ENCODE measurements around the gene TNK1. TPM values are rescaled to one million over a fixed set of nuclear protein-coding genes. Genes with fewer than 3 reads are reported as not detected.

Gene TNK1
- total and polyA plus RNA-seq, 2 donors (not counting 3 experiments of a cell fraction or from before 2014, with no cell fraction given) = 0.22 to 0.58 TPM

DNA sequence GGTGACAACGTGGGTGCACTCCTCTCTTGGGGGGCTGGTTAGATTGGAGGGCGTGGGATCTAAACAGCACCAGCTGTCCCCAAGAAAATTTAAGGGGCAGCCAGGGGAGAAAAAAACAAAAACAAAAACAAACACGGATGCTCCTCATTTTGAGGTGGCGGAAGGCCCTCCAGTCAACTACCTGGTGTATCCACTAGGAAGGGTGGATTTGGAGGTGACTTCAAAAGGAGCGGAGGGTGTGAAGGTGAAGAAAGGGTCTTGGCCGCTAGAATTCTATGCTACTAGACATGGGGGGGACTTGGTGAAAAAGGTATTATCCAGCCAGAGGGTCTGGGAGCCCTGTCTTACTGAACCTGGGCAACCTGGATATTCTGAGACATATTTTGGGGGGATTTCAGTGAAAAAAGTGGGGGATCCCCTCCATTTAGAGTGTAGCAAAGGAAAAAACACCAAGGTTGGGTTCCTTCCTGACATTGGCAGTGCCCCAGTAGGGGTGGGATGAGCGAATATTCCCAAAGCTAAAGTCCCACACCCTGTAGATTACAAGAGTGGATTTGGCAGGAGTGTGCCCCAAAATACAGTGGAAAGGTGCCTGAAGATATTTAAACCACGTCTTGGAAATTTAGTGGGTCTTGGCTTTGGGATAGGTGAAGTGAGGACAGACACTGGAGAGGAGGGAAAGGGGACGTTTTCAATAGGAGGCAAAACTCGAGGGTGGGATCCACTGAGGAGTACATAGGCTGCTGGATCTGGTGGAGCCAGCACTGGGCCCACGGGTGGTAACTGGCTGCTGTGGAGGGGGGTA lies 58.0 kb downstream of the TNK1 start:
- CTCF ChIA-PET = interaction anchor here (0.7 to 4.4 kb wide), 10 partner anchors 9 to 150 kb away, joined by 3 to 70 read pairs (median 3); partner anchors contain the start of gene TMEM95
- Histone ChIP-seq H2AFZ (ENCODE audit: low read depth, low read length) (no peak overlapping the region), H3K4me2 (ENCODE audit: insufficient read depth, low read length) (no peak overlapping the region), H3K9me3 (replicated peaks; ENCODE audit: control insufficient read depth, insufficient read depth, low read length) (no peaks in the 10 kb centered on the region), H3K9ac (replicated peaks; ENCODE audit: extremely low read depth, insufficient read depth, low read length) (no peak overlapping the region), H3K27ac (ENCODE audit: insufficient read depth, low read depth, low read length) (no peak overlapping the region), H3K79me2 (ENCODE audit: control insufficient read depth, insufficient read depth, low read length) (no peaks in the 10 kb centered on the region), H3K36me3 (ENCODE audit: control insufficient read depth in 2 of 2, extremely low read depth in 1 of 2, insufficient read depth in 2 of 2, low read length in 2 of 2) (no peaks in the 10 kb centered on the region), H3K9me1 (replicated peaks; ENCODE audit: control insufficient read depth, extremely low read depth, insufficient read depth, low read length) (no peaks in the 10 kb centered on the region), H3K27me3 (ENCODE audit: control insufficient read depth in 2 of 2, insufficient read depth in 2 of 2, low read length in 2 of 2) (peaks cover 20 to 28% of the 10 kb centered on the region in 2 experiments), H4K20me1 (replicated peaks; ENCODE audit: control insufficient read depth, extremely low read depth, insufficient read depth, low read length) (no peaks in the 10 kb centered on the region), H3K4me3 (replicated peaks in 1 of 3; ENCODE audit: insufficient read depth in 1 of 3, low read depth in 1 of 3, low read length in 3 of 3) (no peak overlapping the region), H3K4me1 (ENCODE audit: control insufficient read depth, extremely low read depth, insufficient read depth, low read length) (peaks cover 23% of the 10 kb centered on the region)
- no peak for DNase-seq (ENCODE audit: low read depth, low spot score)
- no TSS peak for BruUV-seq (replicated peaks)
- intact Hi-C loops (cut with micrococcal nuclease) (loop anchor here (5.0 kb wide), 2 partner anchors 187 to 248 kb away; partner anchors contain the start of genes CTDNEP1, ELP5, TP53 and WRAP53), dilution Hi-C loops (cut with MboI; ENCODE audit: extremely low pct_ligation_motif_present, low sequenced_read_pairs) (no loop called here)
- TF ChIP-seq EZH2 (IDR thresholded peaks at IDR 0.05; ENCODE audit: borderline replicate concordance, low read depth, low read length, severe bottlenecking) (peak; percentile 77), FOS (IDR thresholded peaks at IDR 0.05; ENCODE audit: borderline replicate concordance, insufficient read depth, low read length) (no peak)
- TF ChIP-seq, protein P1, sequence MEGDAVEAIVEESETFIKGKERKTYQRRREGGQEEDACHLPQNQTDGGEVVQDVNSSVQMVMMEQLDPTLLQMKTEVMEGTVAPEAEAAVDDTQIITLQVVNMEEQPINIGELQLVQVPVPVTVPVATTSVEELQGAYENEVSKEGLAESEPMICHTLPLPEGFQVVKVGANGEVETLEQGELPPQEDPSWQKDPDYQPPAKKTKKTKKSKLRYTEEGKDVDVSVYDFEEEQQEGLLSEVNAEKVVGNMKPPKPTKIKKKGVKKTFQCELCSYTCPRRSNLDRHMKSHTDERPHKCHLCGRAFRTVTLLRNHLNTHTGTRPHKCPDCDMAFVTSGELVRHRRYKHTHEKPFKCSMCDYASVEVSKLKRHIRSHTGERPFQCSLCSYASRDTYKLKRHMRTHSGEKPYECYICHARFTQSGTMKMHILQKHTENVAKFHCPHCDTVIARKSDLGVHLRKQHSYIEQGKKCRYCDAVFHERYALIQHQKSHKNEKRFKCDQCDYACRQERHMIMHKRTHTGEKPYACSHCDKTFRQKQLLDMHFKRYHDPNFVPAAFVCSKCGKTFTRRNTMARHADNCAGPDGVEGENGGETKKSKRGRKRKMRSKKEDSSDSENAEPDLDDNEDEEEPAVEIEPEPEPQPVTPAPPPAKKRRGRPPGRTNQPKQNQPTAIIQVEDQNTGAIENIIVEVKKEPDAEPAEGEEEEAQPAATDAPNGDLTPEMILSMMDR (IDR thresholded peaks at IDR 0.05; ENCODE audit: extremely low read depth in 1 of 2, insufficient read depth in 1 of 2, low read depth in 1 of 2, low read length in 2 of 2) = no peak
- FAIRE-seq = no peak
- POLR2A ChIA-PET = interaction anchor here (1.2 kb wide), 1 partner anchor 35 kb away, joined by 3 read pairs; the partner anchor contains the start of gene TMEM256

Other genes starting within 250 kb of the TNK1 start
Only the 30 nearest of the 38 such genes appear.
- gene DLG4, start 161.3 kb upstream of the TNK1 start, total RNA-seq = 26.6 and 34.6 TPM in 2 replicates
- gene DLG4, start 161.3 kb upstream of the TNK1 start, polyA plus RNA-seq = 14.0 and 14.9 TPM in 2 replicates
- 300 and 308 TPM in 2 replicates for gene ACADVL, start 161.2 kb upstream of the TNK1 start, total RNA-seq
- gene ACADVL, start 161.2 kb upstream of the TNK1 start, polyA plus RNA-seq = 376 and 423 TPM in 2 replicates
- gene DVL2, start 146.6 kb upstream of the TNK1 start, total RNA-seq = 52.1 and 55.9 TPM in 2 replicates
- 15.8 and 17.2 TPM in 2 replicates for gene DVL2, start 146.6 kb upstream of the TNK1 start, polyA plus RNA-seq
- 54.7 and 56.2 TPM in 2 replicates for gene PHF23, start 141.6 kb upstream of the TNK1 start, total RNA-seq
- gene PHF23, start 141.6 kb upstream of the TNK1 start, polyA plus RNA-seq = 35.6 and 39.0 TPM in 2 replicates
- 401 and 403 TPM in 2 replicates for gene GABARAP, start 138.6 kb upstream of the TNK1 start, total RNA-seq
- gene GABARAP, start 138.6 kb upstream of the TNK1 start, polyA plus RNA-seq = 882 and 1,043 TPM in 2 replicates
- gene CTDNEP1, start 129.4 kb upstream of the TNK1 start, total RNA-seq = 143 and 145 TPM in 2 replicates
- gene CTDNEP1, start 129.4 kb upstream of the TNK1 start, polyA plus RNA-seq = 130 and 137 TPM in 2 replicates
- gene ELP5, start 128.9 kb upstream of the TNK1 start, total RNA-seq = 41.6 and 44.4 TPM in 2 replicates
- 53.3 and 54.7 TPM in 2 replicates for gene ELP5, start 128.9 kb upstream of the TNK1 start, polyA plus RNA-seq
- gene CLDN7, start 118.6 kb upstream of the TNK1 start, total RNA-seq = 25.4 and 27.9 TPM in 2 replicates
- gene CLDN7, start 118.6 kb upstream of the TNK1 start, polyA plus RNA-seq = 24.9 and 25.7 TPM in 2 replicates
- gene SLC2A4, start 99.4 kb upstream of the TNK1 start, total RNA-seq = 0.23 TPM in 1 of 2 replicates, not detected in the other
- 0.12 and 0.18 TPM in 2 replicates for gene SLC2A4, start 99.4 kb upstream of the TNK1 start, polyA plus RNA-seq
- gene YBX2, start 86.5 kb upstream of the TNK1 start, total RNA-seq = 0.31 TPM in 1 of 2 replicates, not detected in the other
- 0.15 and 0.18 TPM in 2 replicates for gene YBX2, start 86.5 kb upstream of the TNK1 start, polyA plus RNA-seq
- 847 and 859 TPM in 2 replicates for gene EIF5A, start 73.5 kb upstream of the TNK1 start, total RNA-seq
- 650 and 689 TPM in 2 replicates for gene EIF5A, start 73.5 kb upstream of the TNK1 start, polyA plus RNA-seq
- 51.6 and 61.3 TPM in 2 replicates for gene GPS2, start 65.7 kb upstream of the TNK1 start, total RNA-seq
- 132 and 169 TPM in 2 replicates for gene GPS2, start 65.7 kb upstream of the TNK1 start, polyA plus RNA-seq
- 34.2 and 44.9 TPM in 2 replicates for gene NEURL4, start 51.8 kb upstream of the TNK1 start, total RNA-seq
- 24.3 and 32.0 TPM in 2 replicates for gene NEURL4, start 51.8 kb upstream of the TNK1 start, polyA plus RNA-seq
- gene ACAP1, start 44.6 kb upstream of the TNK1 start, total RNA-seq = not detected in 2 replicates
- gene ACAP1, start 44.6 kb upstream of the TNK1 start, polyA plus RNA-seq = 0.46 TPM in 1 of 2 replicates, not detected in the other
- 3.5 and 3.8 TPM in 2 replicates for gene KCTD11, start 28.9 kb upstream of the TNK1 start, total RNA-seq
- gene KCTD11, start 28.9 kb upstream of the TNK1 start, polyA plus RNA-seq = 6.5 and 6.7 TPM in 2 replicates
- not detected in 2 replicates for gene TMEM95, start 25.9 kb upstream of the TNK1 start, total RNA-seq
- not detected in 2 replicates for gene TMEM95, start 25.9 kb upstream of the TNK1 start, polyA plus RNA-seq
- gene PLSCR3, start 13.4 kb downstream of the TNK1 start, total RNA-seq = 54.5 and 59.9 TPM in 2 replicates
- gene PLSCR3, start 13.4 kb downstream of the TNK1 start, polyA plus RNA-seq = 94.8 and 111 TPM in 2 replicates
- 57.3 and 67.4 TPM in 2 replicates for gene TMEM256, start 23.0 kb downstream of the TNK1 start, total RNA-seq
- 148 and 218 TPM in 2 replicates for gene TMEM256, start 23.0 kb downstream of the TNK1 start, polyA plus RNA-seq
- gene NLGN2, start 26.8 kb downstream of the TNK1 start, total RNA-seq = 25.9 and 29.2 TPM in 2 replicates
- gene NLGN2, start 26.8 kb downstream of the TNK1 start, polyA plus RNA-seq = 15.4 and 15.5 TPM in 2 replicates
- gene SPEM1, start 39.2 kb downstream of the TNK1 start, total RNA-seq = not detected in 2 replicates
- gene SPEM1, start 39.2 kb downstream of the TNK1 start, polyA plus RNA-seq = not detected in 2 replicates
- not detected in 2 replicates for gene SPEM2, start 44.5 kb downstream of the TNK1 start, total RNA-seq
- gene SPEM2, start 44.5 kb downstream of the TNK1 start, polyA plus RNA-seq = not detected in 2 replicates
- gene SPEM3, start 47.8 kb downstream of the TNK1 start, total RNA-seq = not detected in 2 replicates
- gene SPEM3, start 47.8 kb downstream of the TNK1 start, polyA plus RNA-seq = not detected in 2 replicates
- gene TMEM102, start 54.3 kb downstream of the TNK1 start, total RNA-seq = 6.1 and 6.5 TPM in 2 replicates
- 5.8 and 8.4 TPM in 2 replicates for gene TMEM102, start 54.3 kb downstream of the TNK1 start, polyA plus RNA-seq
- gene FGF11, start 58.4 kb downstream of the TNK1 start, total RNA-seq = 1.8 TPM in 1 of 2 replicates, not detected in the other
- 0.70 and 0.92 TPM in 2 replicates for gene FGF11, start 58.4 kb downstream of the TNK1 start, polyA plus RNA-seq
- gene CHRNB1, start 64.0 kb downstream of the TNK1 start, total RNA-seq = 5.4 and 5.6 TPM in 2 replicates
- 9.3 and 9.6 TPM in 2 replicates for gene CHRNB1, start 64.0 kb downstream of the TNK1 start, polyA plus RNA-seq
- gene ZBTB4, start 98.5 kb downstream of the TNK1 start, total RNA-seq = 26.5 and 27.4 TPM in 2 replicates
- gene ZBTB4, start 98.5 kb downstream of the TNK1 start, polyA plus RNA-seq = 15.1 and 15.7 TPM in 2 replicates
- gene SLC35G6, start 100.4 kb downstream of the TNK1 start, total RNA-seq = not detected in 2 replicates
- not detected in 2 replicates for gene SLC35G6, start 100.4 kb downstream of the TNK1 start, polyA plus RNA-seq
- gene POLR2A, start 103.3 kb downstream of the TNK1 start, total RNA-seq = 145 and 151 TPM in 2 replicates
- 25.1 and 45.9 TPM in 2 replicates for gene POLR2A, start 103.3 kb downstream of the TNK1 start, polyA plus RNA-seq
- 21.0 and 28.4 TPM in 2 replicates for gene TNFSF12, start 168.0 kb downstream of the TNK1 start, total RNA-seq
- 39.4 and 40.5 TPM in 2 replicates for gene TNFSF12, start 168.0 kb downstream of the TNK1 start, polyA plus RNA-seq
- 3.7 and 5.4 TPM in 2 replicates for gene TNFSF13, start 177.7 kb downstream of the TNK1 start, total RNA-seq
- gene TNFSF13, start 177.7 kb downstream of the TNK1 start, polyA plus RNA-seq = 3.6 and 4.3 TPM in 2 replicates